HEK293 (cell line): ENCODE measurements around the gene UBR4.

Source experiments
- CTCF ChIA-PET: fragments of 350-600 bp; formaldehyde crosslinking; extraction: SDS; loops from one replicate; lab custom pipeline; 2021; ENCODE audit warnings: antibody characterized with exemption; lab: Yijun Ruan, JAX
- POLR2A ChIA-PET: fragments of 300-600 bp; formaldehyde crosslinking; extraction: SDS; loops from one replicate; lab custom pipeline; 2020; ENCODE audit warnings: antibody characterized with exemption, inconsistent platforms; lab: Yijun Ruan, JAX
- H3K27ac ChIP-seq: fragments of 200-500 bp; sonication (Bioruptor generic); 2 replicates; pipeline ENCODE4 v1.5.1; 2014; ENCODE audit warnings: low read depth, low read length, control low read depth, inconsistent platforms; ENCODE audit errors: extremely low read depth
- H3K36me3 ChIP-seq, 2 experiments: fragments of 200-500 bp in 1 of 2; sonication (Bioruptor generic) in 1 of 2; 1 replicate in 1 of 2; 2 replicates in 1 of 2; pipeline ENCODE4 v1.5.1; 2014 to 2017; ENCODE audit warnings: inconsistent platforms in 2 of 2, low read length in 2 of 2; ENCODE audit not compliant: control insufficient read depth in 2 of 2, insufficient read depth in 1 of 2
- H3K4me1 ChIP-seq: fragments of 200-500 bp; sonication (Bioruptor generic); 2 replicates; pipeline ENCODE4 v1.5.1; 2014; ENCODE audit warnings: mild to moderate bottlenecking, low read length, inconsistent platforms; ENCODE audit not compliant: control insufficient read depth, insufficient read depth
- H3K4me3 ChIP-seq: 2 replicates; pipeline ENCODE4 v1.5.1; 2011; ENCODE audit warnings: low read depth, mild to moderate bottlenecking, control low read depth, low read length, moderate library complexity
- H3K9me3 ChIP-seq: fragments of 200-500 bp; sonication (Bioruptor generic); 2 replicates; pipeline ENCODE4 v1.5.1; 2014; ENCODE audit warnings: low read depth, low read length, inconsistent platforms; ENCODE audit not compliant: control insufficient read depth, insufficient read depth
- BCL11B ChIP-seq: fragments of 450-650 bp; formaldehyde crosslinking; IDR thresholded peaks from 2 replicates; pipeline ENCODE4 v1.5.1; 2016; ENCODE audit warnings: low read depth, missing biosample characterization, missing genetic modification characterization
- CTCF ChIP-seq: fragments of 450-650 bp; formaldehyde crosslinking; IDR thresholded peaks from 2 replicates; pipeline ENCODE4 v1.5.1; 2016; ENCODE audit warnings: missing biosample characterization, missing genetic modification characterization
- GFI1B ChIP-seq: fragments of 450-650 bp; formaldehyde crosslinking; IDR thresholded peaks from 2 replicates; pipeline ENCODE4 v1.5.1; 2016; ENCODE audit warnings: missing biosample characterization, missing genetic modification characterization
- MYNN ChIP-seq: fragments of 450-650 bp; formaldehyde crosslinking; IDR thresholded peaks from 2 replicates; pipeline ENCODE4 v1.5.1; 2016; ENCODE audit warnings: missing biosample characterization, missing genetic modification characterization, borderline replicate concordance
- MZF1 ChIP-seq: fragments of 450-650 bp; formaldehyde crosslinking; IDR thresholded peaks from 2 replicates; pipeline ENCODE4 v1.5.1; 2017; ENCODE audit warnings: missing biosample characterization, missing genetic modification characterization, borderline replicate concordance
- WT1 ChIP-seq: fragments of 450-650 bp; formaldehyde crosslinking; IDR thresholded peaks from 2 replicates; pipeline ENCODE4 v1.5.1; 2016; ENCODE audit warnings: missing biosample characterization, missing genetic modification characterization
- ZNF175 ChIP-seq: fragments of 450-650 bp; formaldehyde crosslinking; IDR thresholded peaks from 2 replicates; pipeline ENCODE4 v1.5.1; 2016; ENCODE audit warnings: missing biosample characterization, missing genetic modification characterization
- ZNF335 ChIP-seq: fragments of 450-650 bp; formaldehyde crosslinking; conservative IDR thresholded peaks from 2 replicates; pipeline ENCODE4 v1.5.1; 2016; ENCODE audit warnings: missing biosample characterization, missing genetic modification characterization
- ZNF354C ChIP-seq: fragments of 450-650 bp; formaldehyde crosslinking; IDR thresholded peaks from 2 replicates; pipeline ENCODE4 v1.5.1; 2016; ENCODE audit warnings: missing biosample characterization, missing genetic modification characterization, low read depth, borderline replicate concordance
- ZNF37A ChIP-seq: fragments of 450-650 bp; IDR thresholded peaks from 2 replicates; pipeline ENCODE4 v1.5.1; 2018; ENCODE audit warnings: missing biosample characterization, missing genetic modification characterization
- ZNF548 ChIP-seq: fragments of 450-650 bp; formaldehyde crosslinking; IDR thresholded peaks from 2 replicates; pipeline ENCODE4 v1.5.1; 2016; ENCODE audit warnings: missing biosample characterization, missing genetic modification characterization
- ZNF555 ChIP-seq: fragments of 450-650 bp; formaldehyde crosslinking; conservative IDR thresholded peaks from 2 replicates; pipeline ENCODE4 v1.5.1; 2017; ENCODE audit warnings: missing biosample characterization, mild to moderate bottlenecking, missing genetic modification characterization, inconsistent platforms
- ZNF600 ChIP-seq: fragments of 450-650 bp; formaldehyde crosslinking; IDR thresholded peaks from 2 replicates; pipeline ENCODE4 v1.5.1; 2016; ENCODE audit warnings: missing biosample characterization, missing genetic modification characterization
- ZNF768 ChIP-seq: fragments of 450-650 bp; formaldehyde crosslinking; IDR thresholded peaks from 2 replicates; pipeline ENCODE4 v1.5.1; 2018; ENCODE audit warnings: missing biosample characterization, mild to moderate bottlenecking, missing genetic modification characterization
- TF ChIP-seq, protein P1 (sequence below): fragments of 450-650 bp; formaldehyde crosslinking; IDR thresholded peaks from 2 replicates; pipeline ENCODE4 v1.5.1; 2016; ENCODE audit warnings: missing biosample characterization, missing genetic modification characterization
- TF ChIP-seq, protein P2 (sequence below): fragments of 450-650 bp; formaldehyde crosslinking; IDR thresholded peaks from 2 replicates; pipeline ENCODE4 v1.5.1; 2016; ENCODE audit warnings: missing biosample characterization, missing genetic modification characterization

UBR4 gene

GRCh38 chr1:19163261-19163660 is 46.8 kb downstream of the UBR4 start:
- TF ChIP-seq ZNF768 (tag by site-specific recombination) (no peak), ZNF548 (tag by site-specific recombination) (no peak), ZNF354C (no peak)
- POLR2A ChIA-PET: no interaction called here

GRCh38 chr1:19160831-19161230 is 49.2 kb downstream of the UBR4 start:
- H3K36me3 ChIP-seq: peaks cover 64 to 100% of the 10 kb centered on the region in 2 experiments
- TF ChIP-seq ZNF600 (tag by site-specific recombination): no peak
- TF ChIP-seq ZNF548 (tag by site-specific recombination): no peak
- no peak for TF ChIP-seq ZNF175
- TF ChIP-seq MZF1 (tag by site-specific recombination): no peak
- no peak for TF ChIP-seq ZNF335 (tag by site-specific recombination)
- CTCF ChIA-PET: no interaction called here

More at GRCh38 chr1:19163261-19163660, 46.8 kb downstream of the UBR4 start:
- H3K27ac ChIP-seq: no peak overlapping the region
- no peaks in the 10 kb centered on the region for H3K4me1 ChIP-seq
- CTCF ChIA-PET: interaction anchor here (1.8 kb wide), 1 partner anchor 250 kb away, joined by 5 read pairs; no protein-coding TSS in a partner anchor
- no peak overlapping the region for H3K4me3 ChIP-seq
- H3K9me3 ChIP-seq: no peaks in the 10 kb centered on the region
- peaks cover 55 to 100% of the 10 kb centered on the region in 2 experiments for H3K36me3 ChIP-seq

DNA sequence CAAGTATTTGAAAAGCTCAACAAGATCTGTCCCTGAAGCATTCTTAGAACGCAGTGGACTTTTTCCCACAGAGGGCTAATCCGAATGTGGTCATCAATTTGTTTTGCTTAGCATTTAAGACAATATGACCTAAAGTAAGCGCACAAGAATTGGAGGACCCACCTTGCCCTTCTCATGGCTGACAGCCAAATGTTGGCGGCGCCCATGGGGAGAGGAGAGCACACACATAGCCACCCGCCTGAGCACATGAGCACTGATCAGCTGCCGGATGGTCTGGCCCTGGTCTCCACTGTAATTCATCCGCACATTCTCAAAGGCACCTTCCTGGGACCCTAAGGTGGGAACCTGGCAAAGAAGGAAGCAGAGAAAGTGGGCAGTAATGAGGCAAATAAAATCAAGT is 52.4 kb downstream of the UBR4 start:
- CTCF ChIA-PET: interaction anchor here (0.7 to 0.8 kb wide), 2 partner anchors 16 to 51 kb away, joined by 3 to 6 read pairs; no protein-coding TSS in a partner anchor

More at GRCh38 chr1:19160831-19161230, 49.2 kb downstream of the UBR4 start:
- POLR2A ChIA-PET: no interaction called here
- no peak overlapping the region for H3K4me3 ChIP-seq
- H3K4me1 ChIP-seq: no peaks in the 10 kb centered on the region
- H3K9me3 ChIP-seq: no peaks in the 10 kb centered on the region
- H3K27ac ChIP-seq: no peak overlapping the region

More for the DNA sequence above, 52.4 kb downstream of the UBR4 start:
- POLR2A ChIA-PET: no interaction called here
- Histone ChIP-seq H3K36me3 (peaks cover 61 to 100% of the 10 kb centered on the region in 2 experiments), H3K27ac (no peak overlapping the region), H3K9me3 (no peaks in the 10 kb centered on the region), H3K4me3 (no peak overlapping the region), H3K4me1 (no peaks in the 10 kb centered on the region)
- TF ChIP-seq ZNF555 (no peak), WT1 (tag by site-specific recombination) (no peak), BCL11B (tag by site-specific recombination) (no peak), GFI1B (tag by site-specific recombination) (no peak), CTCF (tag by site-specific recombination) (no peak), ZNF37A (tag by site-specific recombination) (no peak), MYNN (no peak), ZNF600 (tag by site-specific recombination) (no peak)
- TF ChIP-seq, protein P1, sequence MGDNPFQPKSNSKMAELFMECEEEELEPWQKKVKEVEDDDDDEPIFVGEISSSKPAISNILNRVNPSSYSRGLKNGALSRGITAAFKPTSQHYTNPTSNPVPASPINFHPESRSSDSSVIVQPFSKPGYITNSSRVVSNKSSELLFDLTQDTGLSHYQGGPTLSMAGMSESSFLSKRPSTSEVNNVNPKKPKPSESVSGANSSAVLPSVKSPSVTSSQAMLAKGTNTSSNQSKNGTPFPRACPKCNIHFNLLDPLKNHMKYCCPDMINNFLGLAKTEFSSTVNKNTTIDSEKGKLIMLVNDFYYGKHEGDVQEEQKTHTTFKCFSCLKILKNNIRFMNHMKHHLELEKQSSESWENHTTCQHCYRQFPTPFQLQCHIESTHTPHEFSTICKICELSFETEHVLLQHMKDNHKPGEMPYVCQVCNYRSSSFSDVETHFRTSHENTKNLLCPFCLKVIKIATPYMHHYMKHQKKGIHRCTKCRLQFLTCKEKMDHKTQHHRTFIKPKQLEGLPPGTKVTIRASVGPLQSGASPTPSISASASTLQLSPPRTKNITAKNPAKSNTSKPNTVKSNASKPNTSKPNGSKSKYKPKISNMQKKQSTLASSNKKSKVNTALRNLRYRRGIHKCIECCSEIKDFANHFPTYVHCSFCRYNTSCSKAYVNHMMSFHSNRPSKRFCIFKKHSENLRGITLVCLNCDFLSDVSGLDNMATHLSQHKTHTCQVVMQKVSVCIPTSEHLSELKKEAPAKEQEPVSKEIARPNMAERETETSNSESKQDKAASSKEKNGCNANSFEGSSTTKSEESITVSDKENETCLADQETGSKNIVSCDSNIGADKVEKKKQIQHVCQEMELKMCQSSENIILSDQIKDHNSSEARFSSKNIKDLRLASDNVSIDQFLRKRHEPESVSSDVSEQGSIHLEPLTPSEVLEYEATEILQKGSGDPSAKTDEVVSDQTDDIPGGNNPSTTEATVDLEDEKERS (tag by site-specific recombination): no peak
- TF ChIP-seq, protein P2, sequence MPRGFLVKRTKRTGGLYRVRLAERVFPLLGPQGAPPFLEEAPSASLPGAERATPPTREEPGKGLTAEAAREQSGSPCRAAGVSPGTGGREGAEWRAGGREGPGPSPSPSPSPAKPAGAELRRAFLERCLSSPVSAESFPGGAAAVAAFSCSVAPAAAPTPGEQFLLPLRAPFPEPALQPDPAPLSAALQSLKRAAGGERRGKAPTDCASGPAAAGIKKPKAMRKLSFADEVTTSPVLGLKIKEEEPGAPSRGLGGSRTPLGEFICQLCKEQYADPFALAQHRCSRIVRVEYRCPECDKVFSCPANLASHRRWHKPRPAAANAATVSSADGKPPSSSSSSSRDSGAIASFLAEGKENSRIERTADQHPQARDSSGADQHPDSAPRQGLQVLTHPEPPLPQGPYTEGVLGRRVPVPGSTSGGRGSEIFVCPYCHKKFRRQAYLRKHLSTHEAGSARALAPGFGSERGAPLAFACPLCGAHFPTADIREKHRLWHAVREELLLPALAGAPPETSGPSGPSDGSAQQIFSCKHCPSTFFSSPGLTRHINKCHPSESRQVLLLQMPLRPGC: no peak
